Measurements from ENCODE around the gene SLC25A28.
A peak's percentile ranks its signal among the peaks of the same experiment; 100 is the strongest.

SLC25A28 gene

GRCh38 chr10:99621454-99622251, 1.4 kb upstream of the SLC25A28 start (continued):
- TF ChIP-seq PRDM10 (tag by site-specific recombination; IDR thresholded peaks at IDR 0.05) (peak; percentile 77), ZFP41 (tag by site-specific recombination; IDR thresholded peaks at IDR 0.05; ENCODE audit: borderline replicate concordance) (no peak), ZNF112 (tag by site-specific recombination; IDR thresholded peaks at IDR 0.05) (no peak), ZNF704 (tag by site-specific recombination; IDR thresholded peaks at IDR 0.05) (no peak), ZNF175 (tag by site-specific recombination; IDR thresholded peaks at IDR 0.05) (no peak), ZNF433 (tag by site-specific recombination; IDR thresholded peaks at IDR 0.05; ENCODE audit: low read depth) (no peak), BCL11A (tag by site-specific recombination; IDR thresholded peaks at IDR 0.05; ENCODE audit: low read depth) (no peak; the same call in 1 of the 2 replicates), SP7 (tag by site-specific recombination; IDR thresholded peaks at IDR 0.05) (no peak; the same call in 1 of the 2 replicates), ZNF548 (tag by site-specific recombination; IDR thresholded peaks at IDR 0.05) (no peak), MYNN (tag by site-specific recombination; IDR thresholded peaks at IDR 0.05; ENCODE audit: borderline replicate concordance) (no peak), ZNF600 (tag by site-specific recombination; IDR thresholded peaks at IDR 0.05) (0 out of 2 replicates have a peak, but pooled peaks have one; percentile 15), ZBTB17 (tag by site-specific recombination; IDR thresholded peaks at IDR 0.05) (peak; percentile 63), OSR2 (tag by site-specific recombination; IDR thresholded peaks at IDR 0.05) (no peak), ZEB2 (tag by site-specific recombination; IDR thresholded peaks at IDR 0.05) (no peak), ZNF560 (tag by site-specific recombination; IDR thresholded peaks at IDR 0.05; ENCODE audit: borderline replicate concordance) (no peak), HIC1 (tag by site-specific recombination; IDR thresholded peaks at IDR 0.05) (no peak), ZNF518A (tag by site-specific recombination; conservative IDR thresholded peaks at IDR 0.05; ENCODE audit: low read depth) (peak; percentile 63), KLF7 (tag by site-specific recombination; IDR thresholded peaks at IDR 0.05; ENCODE audit: borderline replicate concordance) (no peak), ZNF580 (tag by site-specific recombination; IDR thresholded peaks at IDR 0.05) (no peak), ZNF664 (tag by site-specific recombination; IDR thresholded peaks at IDR 0.05) (no peak), ZNF514 (tag by site-specific recombination; IDR thresholded peaks at IDR 0.05) (no peak), ZNF394 (tag by site-specific recombination; IDR thresholded peaks at IDR 0.05; ENCODE audit: borderline replicate concordance) (peak; percentile 35; the same call in 1 of the 2 replicates), ZNF561 (tag by site-specific recombination; IDR thresholded peaks at IDR 0.05; ENCODE audit: borderline replicate concordance) (no peak), ZNF366 (tag by site-specific recombination; conservative IDR thresholded peaks at IDR 0.05) (0 out of 2 replicates have a peak, but pooled peaks have one; percentile 5), ZNF513 (tag by site-specific recombination; IDR thresholded peaks at IDR 0.05) (peak; percentile 5; the same call in 1 of the 2 replicates)
